Astrocyte (in vitro differentiated cells and primary cell): ENCODE data around the gene CLN5. TPM values are rescaled to one million over a fixed set of nuclear protein-coding genes. Genes with fewer than 3 reads are reported as not detected.

Experiments used
- DNase-seq: peaks from one replicate; pipeline ENCODE4 v3.0.0-alpha.2; 2010; ENCODE audit warnings: low read depth
- FAIRE-seq: peaks from 2 replicates; lab custom pipeline; 2011; peaks lifted over from hg19 to GRCh38; lab: Jason Lieb, UNC
- H2AFZ ChIP-seq: 2 replicates; pipeline ENCODE4 v1.6.0; 2012; ENCODE audit warnings: low read depth, low read length, inconsistent platforms
- H3K27ac ChIP-seq: 2 replicates; pipeline ENCODE4 v1.5.1; 2011; ENCODE audit warnings: low read depth, low read length, inconsistent platforms
- H3K27me3 ChIP-seq: 2 replicates; pipeline ENCODE4 v1.6.0; 2011; ENCODE audit warnings: low read length, inconsistent platforms; ENCODE audit not compliant: insufficient read depth
- H3K36me3 ChIP-seq: 2 replicates; pipeline ENCODE4 v1.5.1; 2011; ENCODE audit warnings: low read length, inconsistent platforms; ENCODE audit not compliant: insufficient read depth
- H3K4me1 ChIP-seq: 2 replicates; pipeline ENCODE4 v1.5.1; 2011; ENCODE audit warnings: low read length, inconsistent platforms; ENCODE audit not compliant: insufficient read depth
- H3K4me2 ChIP-seq: 2 replicates; pipeline ENCODE4 v1.6.0; 2012; ENCODE audit warnings: low read length, inconsistent platforms
- H3K4me3 ChIP-seq: 2 replicates; pipeline ENCODE4 v1.5.1; 2011; ENCODE audit warnings: low read depth, mild to moderate bottlenecking, low read length, inconsistent platforms; ENCODE audit not compliant: insufficient read depth
- H3K79me2 ChIP-seq: 2 replicates; pipeline ENCODE4 v1.6.0; 2012; ENCODE audit warnings: mild to moderate bottlenecking, low read length, inconsistent platforms; ENCODE audit not compliant: insufficient read depth
- H3K9ac ChIP-seq: 2 replicates; pipeline ENCODE4 v1.6.0; 2012; ENCODE audit warnings: mild to moderate bottlenecking, low read length, inconsistent platforms
- H3K9me3 ChIP-seq: 2 replicates; pipeline ENCODE4 v1.5.1; 2012; ENCODE audit warnings: low read depth, mild to moderate bottlenecking, low read length, inconsistent platforms; ENCODE audit not compliant: insufficient read depth
- H4K20me1 ChIP-seq: 2 replicates; pipeline ENCODE4 v1.6.0; 2012; ENCODE audit warnings: low read length, inconsistent platforms; ENCODE audit not compliant: insufficient read depth
- H3K27ac Mint-ChIP-seq: one replicate; pipeline ENCODE4 v1.8.0; 2021; ENCODE audit warnings: mild to moderate bottlenecking, mixed read lengths; ENCODE audit not compliant: unreplicated experiment
- H3K27me3 Mint-ChIP-seq: one replicate; pipeline ENCODE4 v1.8.0; 2021; ENCODE audit warnings: low read depth, mixed read lengths; ENCODE audit not compliant: unreplicated experiment
- H3K36me3 Mint-ChIP-seq: one replicate; pipeline ENCODE4 v1.8.0; 2021; ENCODE audit warnings: low read depth, mixed read lengths; ENCODE audit not compliant: unreplicated experiment
- H3K4me1 Mint-ChIP-seq: one replicate; pipeline ENCODE4 v1.8.0; 2021; ENCODE audit warnings: low read depth, mixed read lengths; ENCODE audit not compliant: unreplicated experiment
- H3K4me3 Mint-ChIP-seq: one replicate; pipeline ENCODE4 v1.8.0; 2021; ENCODE audit warnings: mild to moderate bottlenecking, moderate library complexity, mixed read lengths; ENCODE audit not compliant: unreplicated experiment
- H3K9me3 Mint-ChIP-seq: one replicate; pipeline ENCODE4 v1.8.0; 2021; ENCODE audit warnings: mild to moderate bottlenecking, mixed read lengths; ENCODE audit not compliant: unreplicated experiment
- EZH2 ChIP-seq: IDR thresholded peaks from 2 replicates; pipeline ENCODE4 v1.6.1; 2012; ENCODE audit warnings: mild to moderate bottlenecking, low read length, inconsistent platforms; ENCODE audit not compliant: insufficient read depth
- total RNA-seq: library from RNA; stranded (reverse); gene quantifications from 2 replicates; pipeline ENCODE4 v1.2.1, GENCODE V29; 2021
- TF ChIP-seq, protein P1 (sequence below): IDR thresholded peaks from 2 replicates; pipeline ENCODE4 v1.5.1; 2011; ENCODE audit warnings: low read depth, mild to moderate bottlenecking, inconsistent platforms, low read length, moderate library complexity; ENCODE audit not compliant: insufficient read depth

CLN5 gene
- total RNA-seq, 1 donor from 2014 or later = 32.9 TPM

DNA sequence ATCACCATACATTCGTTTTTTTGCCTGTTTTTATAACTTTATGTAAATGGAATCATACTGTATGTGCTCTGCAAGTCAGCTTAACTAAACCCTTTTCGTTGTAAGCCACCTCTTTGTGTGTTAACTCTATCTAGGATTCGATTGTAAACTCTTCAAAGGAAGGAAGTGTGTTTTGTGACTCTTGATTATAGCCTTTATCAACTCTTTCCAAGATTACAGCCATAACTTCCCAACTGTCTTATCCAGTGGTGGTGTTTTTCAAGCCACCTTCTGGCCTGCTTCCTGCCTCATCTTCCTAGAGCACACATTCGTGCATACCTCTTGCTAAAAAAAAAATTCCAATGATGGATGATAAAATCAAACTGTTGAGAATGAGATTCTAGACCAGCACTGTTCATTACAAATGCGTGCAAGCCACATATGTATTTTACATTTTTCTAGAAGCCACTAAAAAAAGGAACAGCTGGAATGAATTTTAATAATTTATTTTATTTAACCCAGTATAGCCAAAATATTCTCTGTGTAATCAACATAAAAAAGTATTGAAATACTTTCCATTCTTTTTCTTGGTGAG lies 47.1 kb downstream of the CLN5 start:
- Histone ChIP-seq H3K27me3 (no peaks in the 10 kb centered on the region), H3K36me3 (no peaks in the 10 kb centered on the region), H3K27ac (no peak overlapping the region), H3K4me3 (no peak overlapping the region), H3K79me2 (no peaks in the 10 kb centered on the region), H3K9me3 (no peaks in the 10 kb centered on the region), H2AFZ (no peak overlapping the region), H4K20me1 (no peaks in the 10 kb centered on the region), H3K9ac (no peak overlapping the region), H3K4me1 (peaks cover 3% of the 10 kb centered on the region), H3K4me2 (no peak overlapping the region)
- H3K27ac Mint-ChIP-seq = no peak overlapping the region
- H3K4me1 Mint-ChIP-seq = peaks cover 4% of the 10 kb centered on the region
- no peak overlapping the region for H3K4me3 Mint-ChIP-seq
- H3K36me3 Mint-ChIP-seq = peaks cover 9% of the 10 kb centered on the region
- DNase-seq (no peak), FAIRE-seq (no peak)
- H3K27me3 Mint-ChIP-seq = no peaks in the 10 kb centered on the region
- TF ChIP-seq EZH2 = no peak
- TF ChIP-seq, protein P1, sequence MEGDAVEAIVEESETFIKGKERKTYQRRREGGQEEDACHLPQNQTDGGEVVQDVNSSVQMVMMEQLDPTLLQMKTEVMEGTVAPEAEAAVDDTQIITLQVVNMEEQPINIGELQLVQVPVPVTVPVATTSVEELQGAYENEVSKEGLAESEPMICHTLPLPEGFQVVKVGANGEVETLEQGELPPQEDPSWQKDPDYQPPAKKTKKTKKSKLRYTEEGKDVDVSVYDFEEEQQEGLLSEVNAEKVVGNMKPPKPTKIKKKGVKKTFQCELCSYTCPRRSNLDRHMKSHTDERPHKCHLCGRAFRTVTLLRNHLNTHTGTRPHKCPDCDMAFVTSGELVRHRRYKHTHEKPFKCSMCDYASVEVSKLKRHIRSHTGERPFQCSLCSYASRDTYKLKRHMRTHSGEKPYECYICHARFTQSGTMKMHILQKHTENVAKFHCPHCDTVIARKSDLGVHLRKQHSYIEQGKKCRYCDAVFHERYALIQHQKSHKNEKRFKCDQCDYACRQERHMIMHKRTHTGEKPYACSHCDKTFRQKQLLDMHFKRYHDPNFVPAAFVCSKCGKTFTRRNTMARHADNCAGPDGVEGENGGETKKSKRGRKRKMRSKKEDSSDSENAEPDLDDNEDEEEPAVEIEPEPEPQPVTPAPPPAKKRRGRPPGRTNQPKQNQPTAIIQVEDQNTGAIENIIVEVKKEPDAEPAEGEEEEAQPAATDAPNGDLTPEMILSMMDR = no peak
- H3K9me3 Mint-ChIP-seq = peaks cover 3% of the 10 kb centered on the region

DNA sequence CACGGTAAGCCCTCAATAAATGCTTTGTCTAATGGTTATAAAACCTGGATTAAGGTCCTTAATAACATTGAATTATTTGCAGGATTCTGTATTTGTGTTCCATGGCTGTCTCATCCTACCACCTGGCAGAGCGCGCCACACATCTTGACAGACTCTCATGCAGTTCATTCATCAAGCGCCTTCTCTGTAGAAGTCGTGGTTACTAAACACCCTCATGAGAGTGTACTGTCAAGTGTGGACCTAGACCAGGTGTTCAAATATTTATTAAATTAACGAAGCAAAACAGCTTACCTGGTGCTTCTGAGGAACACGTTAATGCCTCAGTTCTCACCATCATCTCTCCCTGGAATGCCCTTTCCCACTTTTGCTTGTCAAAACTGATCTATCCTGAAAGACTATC lies 48.2 kb downstream of the CLN5 start:
- Histone ChIP-seq H4K20me1 (no peaks in the 10 kb centered on the region), H3K36me3 (peaks cover 4% of the 10 kb centered on the region), H3K27ac (no peak overlapping the region), H3K9ac (no peak overlapping the region), H3K27me3 (no peaks in the 10 kb centered on the region), H3K9me3 (no peaks in the 10 kb centered on the region), H3K4me3 (no peak overlapping the region), H3K4me2 (no peak overlapping the region), H2AFZ (no peak overlapping the region), H3K4me1 (peaks cover under 1% of the 10 kb centered on the region), H3K79me2 (no peaks in the 10 kb centered on the region)
- Mint-ChIP-seq H3K27ac (no peak overlapping the region), H3K36me3 (peaks cover 6% of the 10 kb centered on the region), H3K4me1 (no peaks in the 10 kb centered on the region), H3K4me3 (no peak overlapping the region), H3K27me3 (no peaks in the 10 kb centered on the region), H3K9me3 (peaks cover 3% of the 10 kb centered on the region)
- TF ChIP-seq, protein P1 = no peak
- TF ChIP-seq EZH2 = no peak
- FAIRE-seq (no peak), DNase-seq (no peak)

DNA sequence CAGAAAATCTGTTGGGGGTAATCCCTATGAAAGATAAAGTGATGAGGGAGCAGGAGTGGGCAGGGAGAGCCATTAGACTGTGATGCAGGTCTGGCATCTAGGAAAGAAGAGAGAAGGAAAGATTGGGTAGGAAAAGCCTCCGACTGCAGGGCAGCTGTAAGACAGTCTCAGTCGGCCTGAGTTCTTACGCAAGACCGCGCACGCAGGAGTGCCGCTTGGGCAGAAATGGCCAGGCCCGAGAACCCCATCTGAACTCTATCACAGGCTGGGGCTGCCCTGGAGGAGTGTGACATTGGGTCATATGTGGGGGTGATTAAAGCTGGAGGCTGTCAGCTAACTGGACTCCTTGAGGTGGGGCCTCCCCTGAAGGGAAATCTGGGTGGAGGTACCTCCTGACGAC lies 49.0 kb downstream of the CLN5 start:
- Mint-ChIP-seq H3K27me3 (no peaks in the 10 kb centered on the region), H3K4me3 (no peak overlapping the region), H3K36me3 (peaks cover 6% of the 10 kb centered on the region), H3K27ac (no peak overlapping the region), H3K9me3 (peaks cover 3% of the 10 kb centered on the region), H3K4me1 (no peaks in the 10 kb centered on the region)
- H3K27ac ChIP-seq = no peak overlapping the region
- H3K9ac ChIP-seq = no peak overlapping the region
- H3K4me1 ChIP-seq = no peaks in the 10 kb centered on the region
- no peaks in the 10 kb centered on the region for H3K27me3 ChIP-seq
- H3K9me3 ChIP-seq = no peaks in the 10 kb centered on the region
- DNase-seq (no peak), FAIRE-seq (no peak)
- peaks cover 6% of the 10 kb centered on the region for H3K36me3 ChIP-seq
- no peak for TF ChIP-seq EZH2
- TF ChIP-seq, protein P1 = no peak
- H4K20me1 ChIP-seq = no peaks in the 10 kb centered on the region
- no peak overlapping the region for H3K4me3 ChIP-seq
- H2AFZ ChIP-seq = no peak overlapping the region
- H3K79me2 ChIP-seq = no peaks in the 10 kb centered on the region
- H3K4me2 ChIP-seq = no peak overlapping the region
